Measurements from ENCODE around the gene VSTM2A. TPM values are rescaled to one million over a fixed set of nuclear protein-coding genes. Genes with fewer than 3 reads are reported as not detected.

The VSTM2A gene
- total RNA-seq, 6 experiments from 2014 or later: not detected

GRCh38 chr7:54591404-54592386 is 49.5 kb downstream of the VSTM2A start:
- Histone ChIP-seq H3K27ac (no peak overlapping the region), H3K36me3 (no peaks in the 10 kb centered on the region), H3K27me3 (no peaks in the 10 kb centered on the region), H3K9me3 (no peaks in the 10 kb centered on the region), H3K4me3 (no peak overlapping the region), H3K4me1 (no peaks in the 10 kb centered on the region)
- intact Hi-C loops (cut with DNase I): no loop called here
- 52% methylated on average over 13 of the region's 15 CpGs for WGBS (ENCODE audit: insufficient coverage, low coverage, low lambda C conversion rate, missing lambda C conversion rate)
- ATAC-seq (no peak), DNase-seq (no peak)
- TF ChIP-seq POLR2A (IDR thresholded peaks at IDR 0.05) (no peak), CTCF (IDR thresholded peaks at IDR 0.05) (no peak)

- Histone ChIP-seq H3K36me3 (no peaks in the 10 kb centered on the region), H3K4me3 (no peak overlapping the region), H3K27ac (no peak overlapping the region), H3K4me1 (no peaks in the 10 kb centered on the region), H3K9me3 (no peaks in the 10 kb centered on the region), H3K27me3 (no peaks in the 10 kb centered on the region)
- WGBS (ENCODE audit: insufficient coverage, low coverage, low lambda C conversion rate, missing lambda C conversion rate): 51% methylated on average over 2 of the region's 2 CpGs
- no peak for ATAC-seq
- TF ChIP-seq CTCF (IDR thresholded peaks at IDR 0.05): no peak
- no peak for TF ChIP-seq POLR2A (IDR thresholded peaks at IDR 0.05)
- intact Hi-C loops (cut with DNase I): no loop called here
- DNase-seq: no peak
Observed at GRCh38 chr7:54596747-54597146, 54.6 kb downstream of the VSTM2A start.

GRCh38 chr7:54615537-54615936 is 73.4 kb downstream of the VSTM2A start:
- no peak for TF ChIP-seq POLR2A (IDR thresholded peaks at IDR 0.05)
- no peak for TF ChIP-seq CTCF (IDR thresholded peaks at IDR 0.05)
- intact Hi-C loops (cut with DNase I): no loop called here
- no peak overlapping the region for H3K4me3 ChIP-seq
- WGBS (ENCODE audit: insufficient coverage, low coverage, low lambda C conversion rate, missing lambda C conversion rate): 91% methylated on average over 2 of the region's 2 CpGs
- no peaks in the 10 kb centered on the region for H3K27me3 ChIP-seq
- no peaks in the 10 kb centered on the region for H3K36me3 ChIP-seq
- H3K4me1 ChIP-seq: no peaks in the 10 kb centered on the region
- no peaks in the 10 kb centered on the region for H3K9me3 ChIP-seq
- H3K27ac ChIP-seq: no peak overlapping the region
- DNase-seq (no peak), ATAC-seq (no peak)

Small RNA genes within 50 kb of the gene (small RNA-seq; reads per million reads assigned to genes)
- 0 reads per million in 2 experiments for gene RNU6-1125P

Other genes with a start within 250 kb of the VSTM2A start
- gene SEC61G, start 216.8 kb downstream of the VSTM2A start, total RNA-seq: 100 to 1,000 TPM in 2 of 6 experiments, 10 to 100 TPM in 4; 44.0 to 171 (median 77.5) TPM

Measured in right lobe of liver (tissue), 6 donors.